ENCODE results near the gene GALNT10.

The GALNT10 gene

DNA sequence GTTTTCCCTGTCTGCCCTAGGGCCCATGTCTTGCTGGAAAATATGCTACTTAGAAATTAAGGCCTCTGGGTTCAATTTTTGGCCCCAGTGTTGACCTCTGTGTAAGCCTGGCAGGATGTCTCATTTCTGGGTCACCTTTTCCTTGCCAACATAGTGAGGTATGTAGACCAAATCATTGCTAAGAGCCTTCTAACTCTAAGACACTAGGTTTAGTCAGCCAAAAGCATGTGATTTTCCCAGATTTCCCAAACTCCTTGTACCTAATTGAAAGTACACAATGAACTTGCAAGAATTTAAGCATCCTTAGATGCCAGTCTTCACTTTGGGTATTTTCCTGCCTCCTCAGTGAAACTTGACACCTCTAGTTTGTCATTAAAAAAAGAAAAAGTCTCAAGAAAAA, 77.0 kb downstream of the GALNT10 start:
- no peak for DNase-seq (ENCODE audit: low read depth)

DNA sequence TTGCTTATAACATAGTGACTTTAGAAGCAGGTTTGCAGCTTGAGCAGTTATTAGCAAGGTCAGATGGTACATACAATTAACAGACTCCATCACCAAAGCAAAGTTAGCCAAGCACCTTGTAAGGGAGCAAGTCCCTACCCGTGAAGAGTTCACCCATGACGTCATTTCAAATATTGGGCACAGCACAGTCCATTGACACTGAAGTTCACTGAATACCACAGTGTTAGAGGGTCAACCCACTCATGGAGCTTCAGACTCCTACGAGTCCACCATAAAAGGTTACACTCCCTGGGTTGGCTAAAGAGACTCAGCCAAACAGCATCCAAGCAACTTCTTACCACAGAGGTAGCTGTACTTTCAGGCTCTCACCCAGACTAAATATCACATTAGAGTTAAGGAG, 77.5 kb downstream of the GALNT10 start:
- no peak for DNase-seq (ENCODE audit: low read depth)

DNA sequence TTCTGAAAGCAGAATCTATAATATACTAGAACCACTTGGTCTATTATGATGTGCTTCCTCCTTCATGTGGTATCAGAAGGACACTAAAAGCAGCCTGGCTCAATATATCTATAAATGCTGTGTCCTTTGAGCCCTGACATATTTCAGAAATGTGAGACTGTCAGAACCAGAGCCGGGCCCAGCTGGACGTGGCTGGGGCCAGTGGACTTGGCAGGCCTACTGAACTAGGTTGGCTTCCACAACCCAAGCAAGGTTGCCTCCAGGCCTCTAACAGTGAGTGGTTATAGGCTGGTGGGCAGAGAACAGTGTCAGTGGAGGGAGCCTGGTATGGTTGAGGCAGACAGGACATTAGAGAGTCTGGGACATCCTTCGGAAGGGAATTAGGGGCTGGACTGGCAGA, 78.9 kb downstream of the GALNT10 start:
- no peak for DNase-seq (ENCODE audit: low read depth)

DNA sequence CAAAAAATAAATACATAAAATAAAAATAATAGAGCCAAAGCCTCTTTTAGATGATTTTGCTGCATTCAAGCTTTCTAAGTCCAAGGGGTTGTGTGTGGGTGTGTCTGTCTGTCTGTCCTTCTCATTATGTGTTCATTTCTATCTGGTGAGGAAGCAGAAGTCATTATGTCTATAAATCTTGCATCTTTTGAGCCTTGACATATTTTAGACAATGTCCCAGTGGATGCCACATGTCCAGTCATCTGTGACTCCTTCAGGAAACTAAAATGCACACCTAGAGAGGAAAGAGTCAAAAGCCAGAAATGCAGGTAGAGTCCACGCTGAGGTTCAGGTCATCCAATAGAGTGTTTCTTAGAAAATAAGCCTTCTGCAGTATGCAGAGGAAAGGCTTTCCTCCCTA, 80.9 kb downstream of the GALNT10 start:
- DNase-seq (ENCODE audit: low read depth) = no peak

DNA sequence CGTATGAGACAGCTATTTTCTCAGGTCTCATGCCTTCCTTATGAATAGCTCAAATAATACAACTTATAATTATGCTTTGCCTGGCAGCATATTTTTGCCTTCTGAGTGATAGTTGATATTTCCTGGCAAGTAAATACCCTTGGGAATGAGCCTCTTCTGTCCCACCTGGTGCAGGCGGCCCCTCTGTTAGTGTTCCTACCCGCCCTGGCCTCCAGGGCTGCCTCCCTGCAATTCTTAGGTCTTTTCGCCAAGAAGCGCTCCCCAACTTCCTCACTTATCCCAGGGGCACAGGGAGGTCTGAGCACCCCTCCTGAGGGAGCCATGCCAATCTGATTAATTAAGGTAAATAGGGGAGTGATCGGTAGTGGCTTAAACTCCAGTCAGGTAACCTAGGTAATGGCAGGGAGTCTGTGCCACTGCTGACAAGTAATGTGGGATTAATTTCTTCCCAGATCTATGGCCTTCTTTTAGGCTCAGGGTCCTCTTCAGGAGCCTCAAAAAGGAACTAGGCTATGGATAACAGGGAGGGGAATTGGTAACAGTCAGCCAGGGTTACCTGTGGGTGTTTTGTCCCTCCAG, 81.5 kb downstream of the GALNT10 start:
- no peak for DNase-seq (ENCODE audit: low read depth)

DNA sequence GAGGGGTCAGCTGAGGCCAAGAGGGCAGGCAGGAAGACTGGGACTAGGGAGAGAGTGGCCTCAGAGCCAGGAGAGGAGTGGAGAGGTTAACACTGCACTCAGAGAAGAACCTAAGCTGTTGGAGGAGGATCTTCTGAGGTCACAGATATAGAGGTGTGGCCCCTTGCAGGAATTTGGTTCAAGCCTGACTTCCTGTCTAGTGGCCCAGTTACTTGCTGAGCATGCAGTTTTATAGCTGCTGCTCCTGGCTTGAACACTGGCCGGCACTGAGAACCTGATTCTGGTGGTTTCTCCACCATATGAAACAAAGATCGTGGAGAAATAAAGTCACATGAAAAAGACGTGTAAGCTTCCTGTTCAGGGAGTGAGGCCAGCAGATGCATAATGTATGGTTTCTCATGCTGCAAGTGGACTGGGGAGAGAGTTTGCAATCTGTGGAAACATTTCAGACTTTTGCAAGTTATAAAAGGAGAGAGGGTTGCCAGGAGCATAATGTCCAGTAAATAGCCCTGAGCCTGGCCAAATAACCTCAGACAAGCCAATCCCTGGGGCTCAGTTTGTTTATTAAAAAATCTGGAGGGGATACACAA, 82.6 kb downstream of the GALNT10 start:
- no peak for DNase-seq (ENCODE audit: low read depth)

DNA sequence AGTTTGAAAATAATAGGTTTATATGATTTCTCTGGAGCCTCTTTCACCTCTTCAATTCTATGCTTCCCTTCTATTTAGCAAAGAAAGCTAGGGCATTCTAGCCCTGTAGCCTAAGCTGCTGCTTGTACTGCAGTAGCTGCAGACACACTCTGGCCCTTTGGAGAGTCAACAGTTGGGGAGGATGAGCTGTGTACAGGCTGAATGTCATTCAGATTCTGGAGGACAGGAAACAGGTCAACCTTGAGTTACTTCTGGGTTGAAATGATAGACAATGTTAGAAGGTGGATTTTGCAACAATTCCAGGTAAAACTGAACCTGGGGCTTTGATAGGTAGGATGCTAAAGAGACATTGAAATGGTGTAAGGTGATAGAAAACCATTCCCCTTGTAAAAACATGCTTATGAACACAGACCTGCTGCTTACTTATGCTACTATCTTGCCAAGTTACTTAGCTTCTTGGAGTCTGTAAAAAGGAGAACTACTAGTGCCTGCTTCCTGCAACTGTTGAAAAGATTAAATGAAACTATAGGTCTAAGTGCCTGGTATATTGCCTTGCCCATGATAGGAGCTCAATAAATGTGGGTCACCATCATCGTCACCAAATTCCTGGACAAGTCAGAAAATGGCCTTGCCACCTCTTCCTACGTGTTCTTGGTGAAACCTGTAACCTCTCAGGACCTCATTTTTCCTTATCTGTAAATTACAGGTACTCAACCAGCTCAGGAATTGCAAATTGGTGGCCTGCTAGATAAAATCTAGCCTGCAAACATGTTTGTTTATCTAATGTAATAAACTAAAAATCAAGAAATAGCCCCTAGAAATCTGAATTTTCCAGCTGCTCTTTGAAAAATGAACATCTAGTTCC, 83.7 kb downstream of the GALNT10 start:
- DNase-seq (ENCODE audit: low read depth) = no peak

DNA sequence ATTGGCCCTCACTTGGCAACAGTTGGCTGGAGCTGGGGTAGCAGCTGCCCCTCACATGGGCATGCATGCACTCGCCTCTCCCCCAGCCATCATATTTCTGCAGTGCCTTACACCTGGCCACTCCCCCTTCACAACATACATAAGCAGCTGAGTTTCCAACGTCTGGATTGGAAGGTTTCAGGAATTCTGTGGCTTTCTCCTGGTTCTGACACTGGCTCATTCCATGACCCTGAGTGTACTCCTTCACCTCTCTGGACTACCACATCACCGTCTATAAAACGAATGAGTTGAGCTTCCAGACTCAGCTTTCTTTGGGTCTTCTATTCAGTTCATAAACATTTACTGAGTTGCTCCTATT, 84.3 kb downstream of the GALNT10 start:
- DNase-seq (ENCODE audit: low read depth) = no peak

DNA sequence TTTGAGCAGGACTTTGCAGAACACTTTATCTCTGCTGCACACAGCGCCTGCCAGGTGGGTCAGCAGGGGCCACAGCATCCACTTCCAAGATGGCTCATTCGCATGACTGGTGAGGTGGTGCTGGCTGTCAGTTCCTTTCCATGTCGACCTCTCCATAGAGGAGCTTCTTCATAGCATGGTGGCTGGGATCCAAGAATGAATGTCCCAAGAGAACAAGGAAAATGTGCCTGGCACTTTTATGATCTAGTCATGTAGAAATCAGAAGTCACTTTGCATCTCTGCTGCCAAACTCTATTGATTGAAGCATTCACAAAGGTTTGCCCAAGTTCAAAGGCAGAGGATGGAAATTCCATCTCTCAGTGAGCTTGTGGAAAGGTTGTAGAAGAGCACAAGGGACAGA, 85.0 kb downstream of the GALNT10 start:
- no peak for DNase-seq (ENCODE audit: low read depth)

DNA sequence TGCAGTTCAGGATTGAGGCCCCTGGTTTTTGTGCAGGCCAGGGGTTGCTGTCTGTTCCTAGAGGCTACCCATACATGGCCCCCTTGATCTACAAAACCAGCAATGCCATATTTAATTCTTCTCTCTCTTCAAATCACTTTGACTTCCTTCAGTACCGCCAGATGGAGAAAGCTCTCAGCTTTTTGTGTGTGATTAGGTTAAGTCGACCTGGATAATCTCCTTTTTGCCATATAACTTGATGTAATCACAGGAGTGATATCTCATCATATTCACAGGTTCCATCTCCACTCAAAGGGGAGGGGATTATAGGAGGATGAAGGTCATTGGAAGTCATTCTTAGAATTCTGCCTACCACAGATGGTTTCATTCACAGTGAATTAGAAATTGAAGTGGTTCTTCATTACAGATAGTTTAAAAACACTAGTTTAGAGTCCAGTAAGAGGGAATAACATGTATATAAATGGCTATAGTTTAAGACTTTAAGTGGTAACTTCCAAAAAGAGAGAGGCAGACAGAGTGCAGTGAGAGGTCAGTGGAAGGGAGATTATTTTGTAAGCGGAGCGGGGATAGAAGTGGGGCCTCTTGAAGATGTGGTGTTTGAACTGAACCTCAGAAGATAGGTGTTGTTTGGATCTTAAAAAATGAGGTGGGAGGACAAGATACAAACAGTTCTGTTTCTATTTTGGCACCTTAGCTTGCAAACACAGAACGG, 85.9 kb downstream of the GALNT10 start:
- DNase-seq (ENCODE audit: low read depth) = no peak

DNA sequence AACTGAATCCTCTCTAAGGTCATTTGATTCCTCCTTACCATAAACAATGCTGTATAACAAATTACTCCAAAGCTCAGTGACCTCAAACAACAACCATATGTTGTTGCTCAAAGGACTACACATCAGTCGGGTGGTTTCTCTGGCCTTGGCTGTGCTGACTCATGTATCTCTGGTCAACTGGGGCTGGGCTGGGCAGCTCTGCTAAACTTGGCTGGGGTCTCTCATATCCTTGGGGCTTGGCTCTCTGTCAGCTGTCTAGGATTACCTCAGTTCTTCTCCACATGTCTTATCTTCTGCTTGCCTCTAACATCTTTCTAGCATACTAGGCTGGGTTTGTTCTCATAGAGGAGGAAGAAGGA, 86.4 kb downstream of the GALNT10 start:
- DNase-seq (ENCODE audit: low read depth) = no peak

DNA sequence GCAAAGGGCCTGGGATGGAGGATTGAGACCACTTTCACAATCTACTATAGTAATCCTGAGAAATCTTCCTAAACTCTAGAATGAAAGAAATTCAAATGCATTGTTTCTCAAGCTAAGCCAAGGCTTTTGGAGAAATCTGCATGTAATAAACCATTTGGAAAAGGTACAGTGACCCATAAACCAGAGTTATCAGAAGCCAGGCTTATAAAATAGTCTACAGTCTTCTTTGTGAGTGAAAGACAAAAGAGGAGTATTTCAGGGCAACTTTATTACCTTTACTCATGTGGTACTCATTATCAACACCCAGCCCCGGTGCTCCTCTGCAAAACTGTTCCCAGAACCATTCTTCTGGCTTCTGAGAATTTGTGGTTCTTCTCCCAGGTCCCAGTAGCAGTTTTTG, 87.0 kb downstream of the GALNT10 start:
- no peak for DNase-seq (ENCODE audit: low read depth)

DNA sequence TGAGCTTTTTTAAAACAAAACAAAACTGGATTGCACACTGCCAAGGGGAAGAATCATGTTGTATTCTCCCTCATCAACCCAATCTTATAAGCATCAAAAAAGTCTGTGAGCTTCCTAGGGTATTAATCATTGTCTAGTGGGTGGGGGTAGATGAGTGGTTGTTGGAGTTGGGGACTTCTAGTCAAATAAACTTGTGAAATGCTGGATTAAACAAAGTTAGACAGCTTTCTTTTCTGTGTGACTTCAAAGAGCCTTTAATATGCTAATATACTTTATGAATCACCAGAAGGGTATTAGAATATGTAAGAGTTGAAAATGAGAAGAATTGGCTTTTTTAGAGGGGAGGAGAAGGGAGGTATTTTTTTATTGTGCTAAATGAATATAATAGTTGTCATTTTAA, 87.7 kb downstream of the GALNT10 start:
- no peak for DNase-seq (ENCODE audit: low read depth)

DNA sequence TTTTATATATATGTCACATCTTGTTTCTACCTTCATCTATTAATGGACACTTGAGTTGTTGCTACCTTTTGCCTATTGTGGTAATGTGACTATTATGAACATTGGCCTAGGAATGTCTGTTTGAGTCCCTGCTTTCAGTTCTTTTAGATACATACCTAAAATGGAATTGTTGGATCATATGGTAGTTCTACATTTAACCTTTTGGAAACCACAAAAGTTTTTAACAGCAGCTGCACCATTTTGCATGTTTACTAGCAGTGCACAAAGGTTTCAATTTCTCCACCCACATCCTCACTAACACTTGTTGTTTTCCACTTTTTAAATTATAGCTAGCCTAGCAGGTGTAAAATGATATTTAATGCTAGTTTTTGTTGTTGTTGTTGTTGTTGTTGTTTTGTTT, 88.4 kb downstream of the GALNT10 start:
- no peak for DNase-seq (ENCODE audit: low read depth)

DNA sequence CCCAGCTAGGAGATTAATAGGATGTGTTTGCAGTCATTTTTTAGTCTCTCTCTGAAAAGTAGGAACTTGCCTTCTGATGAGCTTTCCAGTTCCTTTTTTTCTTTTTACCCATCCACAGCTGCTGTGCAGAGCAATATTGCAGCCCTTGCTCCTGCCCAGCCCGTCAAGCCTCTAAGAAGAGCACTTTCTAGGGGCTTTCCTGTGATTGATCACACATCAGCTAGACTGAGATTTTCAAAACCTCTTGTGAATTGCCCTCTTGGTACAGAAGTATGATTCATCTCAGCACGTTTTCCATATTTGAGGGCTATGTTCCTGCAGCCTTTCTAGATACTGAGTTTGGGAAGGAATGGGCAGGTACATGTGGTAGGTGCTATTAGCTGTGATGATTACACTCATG, 93.9 kb downstream of the GALNT10 start:
- no peak for DNase-seq (ENCODE audit: low read depth)

DNA sequence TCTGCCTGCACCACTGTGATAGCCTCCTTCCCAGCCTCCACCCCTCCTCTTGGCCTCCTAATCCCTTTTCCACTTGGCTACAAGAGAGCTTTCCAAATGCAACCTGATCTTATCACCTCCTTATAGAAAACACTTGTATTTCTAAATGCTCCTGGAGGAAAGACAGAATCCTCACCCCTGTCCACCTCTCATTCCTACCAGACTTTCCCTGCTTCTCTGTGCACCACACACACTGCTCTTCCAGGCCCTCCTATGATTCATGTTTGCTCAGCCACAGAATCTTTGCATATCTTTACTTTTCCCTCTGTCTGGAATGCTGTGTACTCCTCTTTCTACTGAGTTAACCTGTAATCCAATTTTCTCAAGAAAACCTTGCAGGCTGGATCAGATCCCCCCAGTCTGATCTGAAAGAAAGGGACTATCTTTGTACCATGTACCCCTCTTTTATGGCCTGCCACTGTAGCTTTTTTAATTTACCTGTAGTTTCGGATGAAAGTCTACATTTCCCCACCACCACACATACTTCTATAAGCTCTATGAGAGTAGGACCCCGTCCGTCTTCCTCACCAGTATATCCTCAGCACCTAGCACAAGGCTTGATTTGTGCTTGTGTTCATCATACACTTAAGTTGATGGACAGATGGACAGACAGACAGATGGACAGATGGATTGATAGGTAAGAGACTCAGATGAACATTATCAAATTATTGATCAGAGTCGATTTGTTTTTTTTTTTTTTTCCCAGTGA, 95.3 kb downstream of the GALNT10 start:
- DNase-seq (ENCODE audit: low read depth) = no peak

DNA sequence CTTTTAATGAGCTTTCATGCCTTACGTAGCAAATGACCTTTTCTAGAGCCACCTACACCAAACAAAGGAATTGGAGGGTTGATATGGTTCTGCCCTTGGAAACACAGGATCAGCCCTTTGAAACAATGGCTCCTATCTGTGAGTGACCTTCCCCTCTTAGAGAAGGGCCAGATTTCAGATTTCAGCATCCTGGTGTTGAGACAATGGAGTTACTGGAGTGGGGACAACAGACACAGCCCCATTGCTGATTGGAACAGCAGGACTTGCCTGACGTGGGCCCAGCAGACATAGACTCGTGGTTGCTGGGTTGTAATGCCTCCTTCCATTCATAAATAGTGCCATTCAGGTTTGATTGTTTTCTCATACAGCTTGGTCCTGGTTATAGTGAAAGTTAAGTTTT, 96.0 kb downstream of the GALNT10 start:
- DNase-seq (ENCODE audit: low read depth) = no peak

DNA sequence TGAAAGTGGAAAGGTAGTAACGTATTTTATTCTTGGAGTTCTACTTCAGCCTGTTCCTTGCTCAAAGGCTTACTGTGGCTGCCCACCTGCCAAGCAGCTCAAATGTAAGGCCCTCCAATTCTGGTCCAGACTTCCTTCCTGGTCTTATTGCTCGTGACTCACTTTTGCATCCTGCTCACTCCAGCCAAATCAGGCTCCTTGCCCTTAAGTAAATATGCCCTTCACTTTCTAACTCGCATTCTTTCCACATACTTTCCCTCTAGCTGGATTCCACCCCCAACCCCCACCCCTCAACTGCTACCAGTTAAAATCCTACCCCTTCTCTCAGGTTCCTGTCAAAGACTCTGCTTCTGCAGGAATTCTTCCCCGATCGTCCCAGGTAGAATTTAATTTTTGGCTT, 96.6 kb downstream of the GALNT10 start:
- no peak for DNase-seq (ENCODE audit: low read depth)

DNA sequence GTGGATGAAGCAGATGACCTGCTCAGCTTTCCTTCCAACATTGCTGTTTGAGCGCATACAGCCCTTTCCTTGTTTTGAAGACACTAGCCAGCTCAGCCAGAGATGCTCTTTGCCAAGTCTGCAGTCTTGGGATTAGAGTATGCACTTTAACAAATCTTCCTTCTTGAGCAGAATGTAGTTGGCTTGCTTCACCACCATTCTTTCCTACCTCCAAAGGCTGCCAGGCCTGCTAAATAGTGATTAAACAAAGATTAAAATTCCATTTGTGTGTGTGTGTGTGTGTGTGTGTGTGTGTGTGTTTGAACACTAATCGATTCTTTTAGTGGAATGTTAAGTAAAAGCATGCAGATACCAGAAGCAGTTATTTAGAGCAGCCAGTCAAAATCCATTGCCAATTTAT, 97.6 kb downstream of the GALNT10 start:
- no peak for DNase-seq (ENCODE audit: low read depth)

DNA sequence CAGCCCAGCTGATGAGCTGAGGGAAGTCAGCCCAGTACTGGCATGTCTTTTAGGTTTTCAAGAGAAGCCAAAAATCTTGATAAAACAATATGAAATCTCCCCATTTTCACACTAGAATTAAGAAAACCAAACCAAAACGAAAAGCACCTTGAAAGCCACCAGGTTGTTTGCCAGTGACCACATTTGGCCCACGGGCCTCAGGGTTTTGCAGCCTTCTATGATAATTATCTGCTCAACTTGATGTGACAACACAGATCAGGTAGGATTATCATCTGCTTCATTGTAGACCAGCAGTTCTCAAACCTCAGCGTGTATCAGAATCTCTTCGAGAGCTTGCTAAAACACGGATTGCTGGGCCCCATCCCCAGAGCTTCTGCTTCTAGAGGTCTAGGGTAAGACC, 101.4 kb downstream of the GALNT10 start:
- no peak for DNase-seq (ENCODE audit: low read depth)

DNA sequence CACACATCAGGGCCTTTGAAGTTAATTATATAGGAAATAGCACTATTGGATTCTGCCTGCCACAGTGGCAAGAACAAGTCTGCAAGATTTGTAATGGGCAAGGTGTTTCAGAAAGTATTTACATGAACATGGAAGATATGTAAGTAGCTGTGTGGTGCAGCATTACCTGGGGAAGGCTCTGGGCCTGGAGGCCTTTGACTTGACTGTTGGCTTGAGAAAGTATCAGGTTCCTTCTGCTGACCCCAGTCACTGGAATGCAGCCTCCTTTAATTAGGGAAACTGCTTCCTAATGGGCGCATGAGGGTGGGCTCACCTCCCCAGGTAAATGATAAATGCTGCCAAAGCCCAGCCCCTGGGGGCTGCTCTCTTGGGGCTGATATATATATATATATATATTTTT, 102.7 kb downstream of the GALNT10 start:
- no peak for DNase-seq (ENCODE audit: low read depth)

DNA sequence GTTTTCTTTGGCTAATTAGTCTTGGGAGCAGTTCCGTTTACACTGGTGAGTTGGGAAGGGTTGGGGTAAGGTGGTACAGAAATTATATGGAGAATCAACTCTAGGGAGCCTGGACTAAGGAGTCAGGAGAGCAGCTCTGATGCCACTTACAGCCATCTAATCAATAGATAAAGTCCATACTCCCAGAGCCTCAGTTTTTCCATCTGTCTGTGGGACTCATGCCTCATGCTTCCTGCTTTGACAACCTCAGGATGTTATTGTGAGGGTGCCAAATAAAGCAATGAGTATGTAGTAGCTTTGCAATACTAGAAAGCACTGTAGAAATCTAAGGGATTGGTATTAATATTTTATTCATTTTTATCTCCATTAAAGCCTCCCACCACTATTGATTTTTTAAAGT, 105.0 kb downstream of the GALNT10 start:
- no peak for DNase-seq (ENCODE audit: low read depth)
